Naive thymus-derived CD4-positive, alpha-beta T cell (primary cell): ENCODE data around the gene TUBGCP2. TPM values are rescaled to one million over a fixed set of nuclear protein-coding genes. Genes with fewer than 3 reads are reported as not detected.

Experiments
- ATAC-seq: fragments of 150-1000 bp; cut with Tn5 transposase; 2 replicates; pipeline ENCODE4 v1.10.0; 2021; ENCODE audit warnings: mild to moderate bottlenecking, moderate library complexity
- CTCF ChIA-PET: fragments of 350-600 bp; sonication (Branson Sonifier 250); formaldehyde crosslinking; loops from one replicate; lab custom pipeline; 2021; ENCODE audit warnings: antibody characterized with exemption; lab: Charles Lee
- POLR2A ChIA-PET: fragments of 350-600 bp; sonication (Branson Sonifier 250); formaldehyde crosslinking; loops from one replicate; lab custom pipeline; 2021; ENCODE audit warnings: antibody characterized with exemption, inconsistent platforms; lab: Charles Lee
- DNase-seq, 9 donors: peaks; one replicate each; pipeline versions ENCODE4 v3.0.0 to v3.0.0-alpha.2; 2020 to 2022; ENCODE audit warnings: mixed read lengths in 1 of 9
- H3K27ac ChIP-seq: one replicate; pipeline ENCODE4 v1.7.0; 2013; ENCODE audit warnings: mild to moderate bottlenecking, low read depth, low read length, moderate library complexity
- H3K27me3 ChIP-seq, 2 donors: one replicate each; pipeline ENCODE4 v1.7.0; 2013; ENCODE audit warnings: low read length in 2 of 2, mild to moderate bottlenecking in 2 of 2, moderate library complexity in 2 of 2; ENCODE audit not compliant: control insufficient read depth in 2 of 2, insufficient read depth in 2 of 2
- H3K36me3 ChIP-seq, 3 experiments: 1 replicate in 2 of 3; 2 replicates in 1 of 3; pipeline ENCODE4 v1.7.0; 2013; ENCODE audit warnings: low read length in 3 of 3, mild to moderate bottlenecking in 3 of 3, moderate library complexity in 1 of 3; ENCODE audit not compliant: insufficient read depth in 3 of 3, control insufficient read depth in 2 of 3
- H3K4me1 ChIP-seq, 2 donors: one replicate each; pipeline ENCODE4 v1.7.0; 2013; ENCODE audit warnings: low read length in 2 of 2, mild to moderate bottlenecking in 2 of 2, moderate library complexity in 1 of 2; ENCODE audit not compliant: control insufficient read depth in 2 of 2, insufficient read depth in 2 of 2
- H3K4me3 ChIP-seq: 2 replicates; pipeline ENCODE4 v1.7.0; 2013; ENCODE audit warnings: mild to moderate bottlenecking, low read length
- H3K9me3 ChIP-seq, 3 experiments: 1 replicate in 2 of 3; 2 replicates in 1 of 3; pipeline ENCODE4 v1.7.0; 2013; ENCODE audit warnings: low read length in 3 of 3; ENCODE audit not compliant: control insufficient read depth in 2 of 3
- H3K27ac Mint-ChIP-seq, 9 donors: one replicate each; pipeline ENCODE4 v1.8.0; 2020 to 2022; ENCODE audit warnings: mixed read lengths in 9 of 9, mild to moderate bottlenecking in 8 of 9, moderate library complexity in 5 of 9, inconsistent platforms in 2 of 9
- H3K27me3 Mint-ChIP-seq, 5 donors: one replicate each; pipeline ENCODE4 v1.8.0; 2021 to 2022; ENCODE audit warnings: mixed read lengths in 5 of 5, mild to moderate bottlenecking in 1 of 5
- H3K36me3 Mint-ChIP-seq, 5 donors: one replicate each; pipeline ENCODE4 v1.8.0; 2020 to 2022; ENCODE audit warnings: mixed read lengths in 5 of 5, mild to moderate bottlenecking in 3 of 5, inconsistent platforms in 1 of 5
- H3K4me1 Mint-ChIP-seq, 7 donors: one replicate each; pipeline ENCODE4 v1.8.0; 2020 to 2022; ENCODE audit warnings: mixed read lengths in 7 of 7, mild to moderate bottlenecking in 3 of 7, inconsistent platforms in 1 of 7
- H3K4me3 Mint-ChIP-seq, 10 donors: one replicate each; pipeline ENCODE4 v1.8.0; 2020 to 2022; ENCODE audit warnings: mild to moderate bottlenecking in 10 of 10, mixed read lengths in 10 of 10, moderate library complexity in 6 of 10, inconsistent platforms in 2 of 10
- H3K9me3 Mint-ChIP-seq, 11 donors: one replicate each; pipeline ENCODE4 v1.8.0; 2020 to 2022; ENCODE audit warnings: mixed read lengths in 11 of 11, mild to moderate bottlenecking in 4 of 11, inconsistent platforms in 1 of 11, moderate library complexity in 1 of 11
- intact Hi-C, 2 donors: fragments of 100-400 bp; cut with micrococcal nuclease; formaldehyde crosslinking; loops; one replicate each; pipeline ENCODE4 v1.15.1; 2023
- polyA plus RNA-seq, 2 donors: library from polyadenylated mRNA; unstranded; fragments of 300-500 nt; fragmentation: Illumina TruSeq; gene quantifications; one replicate each; pipeline ENCODE4 v1.2.3, GENCODE V29; 2021
- total RNA-seq, 6 experiments: library from RNA in 5 of 6; stranded (reverse) in 5 of 6; gene quantifications; 1 replicate in 5 of 6; 2 replicates in 1 of 6; pipeline ENCODE4 v1.2.3 and lab custom pipeline; 2021 to 2026

The TUBGCP2 gene
- total and polyA plus RNA-seq, 7 experiments from 2014 or later = 29.6 to 97.0 (median 67.7) TPM

GRCh38 chr10:133302230-133302629 is 6.4 kb downstream of the TUBGCP2 start:
- Mint-ChIP-seq H3K36me3 (peaks cover 9 to 43% (median 17%) of the 10 kb centered on the region in 5 donors), H3K9me3 (peaks cover 0 to 2% (median 0%) of the 10 kb centered on the region in 11 donors), H3K4me1 (peaks cover 14 to 42% (median 33%) of the 10 kb centered on the region in 7 donors), H3K27ac (no peak overlapping the region), H3K4me3 (no peak overlapping the region), H3K27me3 (no peaks in the 10 kb centered on the region)
- Histone ChIP-seq H3K27ac (no peak overlapping the region), H3K4me3 (no peak overlapping the region), H3K27me3 (no peaks in the 10 kb centered on the region), H3K9me3 (no peaks in the 10 kb centered on the region), H3K36me3 (peaks cover 0 to 63% (median 34%) of the 10 kb centered on the region in 3 experiments), H3K4me1 (peaks cover 5 to 8% of the 10 kb centered on the region in 2 donors)
- intact Hi-C loops = loop anchor here in 1 of 2 donors (10.0 kb wide), 1 partner anchor 997 kb away; the partner anchor contains the start of gene STK32C
- CTCF ChIA-PET = no interaction called here
- POLR2A ChIA-PET = no interaction called here
- ATAC-seq (no peak), DNase-seq (no peak)

DNA sequence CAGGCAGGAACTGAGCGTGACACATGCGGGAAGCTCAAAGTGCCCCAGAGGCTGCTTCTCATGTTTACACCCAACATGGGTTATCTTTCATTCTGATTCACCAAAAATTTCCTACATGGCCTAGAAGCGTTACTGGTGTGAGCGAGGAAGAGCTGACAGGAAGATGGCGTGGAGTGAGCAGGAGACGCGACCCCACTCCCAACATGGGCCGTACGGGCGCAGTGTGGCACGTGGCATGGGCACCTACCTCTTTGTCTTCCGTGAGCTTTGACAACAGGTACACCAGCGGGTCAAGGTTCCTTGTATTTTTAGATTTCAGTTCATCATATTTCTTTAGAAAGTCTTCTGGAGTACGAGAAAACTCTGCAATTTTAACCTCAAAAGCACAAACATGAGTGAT is 8.9 kb downstream of the TUBGCP2 start:
- no peak overlapping the region for H3K4me3 Mint-ChIP-seq
- peaks cover 9 to 49% (median 20%) of the 10 kb centered on the region in 5 donors for H3K36me3 Mint-ChIP-seq
- H3K4me3 ChIP-seq = no peak overlapping the region
- CTCF ChIA-PET = interaction anchor here (1.2 kb wide), 1 partner anchor 8 kb away, joined by 4 read pairs; no protein-coding TSS in a partner anchor
- H3K9me3 ChIP-seq = no peaks in the 10 kb centered on the region
- H3K4me1 Mint-ChIP-seq = peaks cover under 1 to 24% (median 17%) of the 10 kb centered on the region in 7 donors
- peaks cover 0 to 2% (median 0%) of the 10 kb centered on the region in 11 donors for H3K9me3 Mint-ChIP-seq
- DNase-seq = no peak
- peaks cover 6 to 82% (median 40%) of the 10 kb centered on the region in 3 experiments for H3K36me3 ChIP-seq
- peaks cover 0 to 3% of the 10 kb centered on the region in 2 donors for H3K4me1 ChIP-seq
- no peak overlapping the region for H3K27ac ChIP-seq
- H3K27ac Mint-ChIP-seq = peak overlapping the region in 1 of 9 donors; percentile 20
- intact Hi-C loops = loop anchor here in 1 of 2 donors (10.0 kb wide), 1 partner anchor 995 kb away; the partner anchor contains the start of gene STK32C
- POLR2A ChIA-PET = interaction anchor here (0.7 to 1.5 kb wide), 3 partner anchors 22 to 203 kb away, joined by 3 to 4 read pairs (median 3); no protein-coding TSS in a partner anchor
- no peaks in the 10 kb centered on the region for H3K27me3 ChIP-seq
- no peak for ATAC-seq
- no peaks in the 10 kb centered on the region for H3K27me3 Mint-ChIP-seq

- DNase-seq (no peak), ATAC-seq (no peak)
- CTCF ChIA-PET = interaction anchor here (1.2 kb wide), 1 partner anchor 9 kb away, joined by 4 read pairs; no protein-coding TSS in a partner anchor
- Histone ChIP-seq H3K27ac (no peak overlapping the region), H3K36me3 (peaks cover 6 to 87% (median 40%) of the 10 kb centered on the region in 3 experiments), H3K4me3 (no peak overlapping the region), H3K9me3 (no peaks in the 10 kb centered on the region), H3K4me1 (peaks cover 0 to 3% of the 10 kb centered on the region in 2 donors), H3K27me3 (no peaks in the 10 kb centered on the region)
- Mint-ChIP-seq H3K27ac (no peak overlapping the region), H3K9me3 (peaks cover 0 to 2% (median 0%) of the 10 kb centered on the region in 11 donors), H3K27me3 (no peaks in the 10 kb centered on the region), H3K4me1 (peaks cover 0 to 20% (median 13%) of the 10 kb centered on the region in 7 donors), H3K4me3 (no peak overlapping the region), H3K36me3 (peaks cover 9 to 53% (median 20%) of the 10 kb centered on the region in 5 donors)
- intact Hi-C loops = no loop called here
- POLR2A ChIA-PET = interaction anchor here (0.7 to 1.5 kb wide), 3 partner anchors 21 to 204 kb away, joined by 3 to 4 read pairs (median 3); no protein-coding TSS in a partner anchor
Observed at GRCh38 chr10:133299224-133299623, 9.4 kb downstream of the TUBGCP2 start.

DNA sequence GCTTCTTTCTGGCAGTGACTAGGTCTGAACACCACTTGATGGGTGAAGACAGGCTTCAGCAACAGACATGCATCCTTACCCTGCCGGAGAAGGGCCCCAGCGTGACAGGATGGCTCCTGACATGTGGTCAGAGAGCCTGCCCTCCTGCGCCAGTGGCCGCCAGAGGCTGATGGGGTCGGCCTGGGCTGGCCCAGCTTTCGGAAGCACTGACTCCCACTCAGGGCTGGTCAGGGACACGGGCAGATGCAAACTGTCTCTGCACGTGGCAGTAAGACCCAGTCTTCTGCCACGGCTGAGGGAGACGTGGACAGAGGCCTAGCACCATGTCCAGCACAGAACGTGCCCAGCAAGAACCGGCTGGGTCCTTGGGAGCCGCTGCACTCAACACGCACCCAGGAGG is 10.2 kb downstream of the TUBGCP2 start:
- ChIA-PET CTCF (no interaction called here), POLR2A (no interaction called here)
- no peaks in the 10 kb centered on the region for H3K27me3 Mint-ChIP-seq
- no peaks in the 10 kb centered on the region for H3K9me3 ChIP-seq
- no peak overlapping the region for H3K27ac Mint-ChIP-seq
- no peak overlapping the region for H3K4me3 Mint-ChIP-seq
- H3K36me3 ChIP-seq = peaks cover 6 to 93% (median 41%) of the 10 kb centered on the region in 3 experiments
- no peaks in the 10 kb centered on the region for H3K27me3 ChIP-seq
- no peak for ATAC-seq
- intact Hi-C loops = no loop called here
- DNase-seq = no peak
- H3K9me3 Mint-ChIP-seq = peaks cover 0 to 2% (median 0%) of the 10 kb centered on the region in 11 donors
- peaks cover 9 to 57% (median 20%) of the 10 kb centered on the region in 5 donors for H3K36me3 Mint-ChIP-seq
- H3K27ac ChIP-seq = no peak overlapping the region
- no peaks in the 10 kb centered on the region for H3K4me1 ChIP-seq
- no peak overlapping the region for H3K4me3 ChIP-seq
- H3K4me1 Mint-ChIP-seq = peaks cover 0 to 12% (median 6%) of the 10 kb centered on the region in 7 donors

DNA sequence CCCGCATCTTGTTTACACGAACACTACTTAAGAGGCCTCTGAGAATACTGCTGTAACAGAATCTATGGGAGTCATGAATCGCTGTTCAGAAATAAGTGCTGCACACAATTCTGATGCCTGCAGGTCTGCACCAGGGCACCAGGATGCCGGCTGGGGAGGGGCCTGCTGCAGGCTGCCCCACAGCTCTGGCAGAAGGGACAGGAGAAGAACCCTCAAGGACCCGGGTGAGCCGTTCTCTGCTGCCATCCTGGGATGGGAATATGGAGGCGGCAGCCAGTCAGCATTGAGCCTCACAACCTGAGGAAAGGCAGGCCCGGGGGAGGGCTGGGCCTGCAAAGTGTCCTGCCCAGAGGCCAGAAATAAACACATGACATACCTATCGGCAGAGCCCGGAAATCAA is 11.2 kb downstream of the TUBGCP2 start:
- Histone ChIP-seq H3K36me3 (peaks cover 6 to 98% (median 42%) of the 10 kb centered on the region in 3 experiments), H3K9me3 (no peaks in the 10 kb centered on the region), H3K27ac (no peak overlapping the region), H3K4me3 (no peak overlapping the region), H3K27me3 (no peaks in the 10 kb centered on the region), H3K4me1 (no peaks in the 10 kb centered on the region)
- H3K36me3 Mint-ChIP-seq = peaks cover 9 to 54% (median 17%) of the 10 kb centered on the region in 5 donors
- ChIA-PET POLR2A (no interaction called here), CTCF (no interaction called here)
- DNase-seq = no peak
- peaks cover 0 to 2% (median 0%) of the 10 kb centered on the region in 11 donors for H3K9me3 Mint-ChIP-seq
- no peaks in the 10 kb centered on the region for H3K27me3 Mint-ChIP-seq
- intact Hi-C loops = no loop called here
- H3K4me1 Mint-ChIP-seq = peaks cover 0 to 7% (median 4%) of the 10 kb centered on the region in 7 donors
- no peak overlapping the region for H3K4me3 Mint-ChIP-seq
- ATAC-seq = no peak
- peak overlapping the region in 1 of 9 donors; percentile 65 for H3K27ac Mint-ChIP-seq

DNA sequence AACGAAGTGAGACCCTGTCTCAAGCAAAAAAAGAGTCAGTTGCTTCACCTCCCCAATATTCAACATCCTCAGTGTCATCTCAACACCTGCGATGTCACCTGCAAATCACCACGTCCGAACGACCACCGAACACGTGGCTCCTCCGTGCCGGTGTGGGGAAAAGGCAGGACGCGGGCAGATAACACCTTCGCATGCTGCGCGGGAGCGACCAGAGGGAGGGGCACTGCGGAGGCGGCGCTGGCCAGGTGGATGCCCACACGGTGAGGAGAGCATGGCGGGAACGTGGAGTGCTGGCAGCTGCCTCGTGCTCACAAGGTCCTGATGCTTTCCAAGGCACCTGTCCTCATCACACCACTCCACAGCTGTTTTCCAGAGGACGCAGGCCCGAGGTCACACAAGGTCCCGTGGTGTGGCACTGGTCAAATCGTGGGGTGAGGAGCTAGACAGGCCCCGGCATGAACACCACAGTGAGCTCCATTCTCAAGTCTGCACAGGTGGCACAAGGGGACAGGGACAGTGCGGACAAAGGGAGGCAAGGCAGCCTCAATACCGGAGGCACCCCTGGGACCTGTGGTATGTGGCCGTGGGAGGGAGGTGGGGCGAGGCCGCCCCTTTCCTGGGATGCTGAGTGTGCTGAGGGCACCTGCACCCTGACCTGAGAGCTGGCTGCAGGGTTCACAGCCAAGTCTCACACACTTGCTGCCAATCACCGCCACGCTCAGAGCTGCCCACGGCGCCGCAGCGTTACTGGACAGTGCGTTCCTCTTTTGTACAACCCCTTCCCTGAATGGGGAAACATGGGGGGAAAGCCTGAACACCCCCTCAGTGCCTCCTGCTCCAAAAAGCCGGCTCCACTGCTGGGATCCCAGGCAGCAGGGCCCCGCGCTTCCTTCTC is 13.0 kb downstream of the TUBGCP2 start:
- H3K36me3 Mint-ChIP-seq = peaks cover 9 to 49% (median 16%) of the 10 kb centered on the region in 5 donors
- DNase-seq (no peak), ATAC-seq (no peak)
- Histone ChIP-seq H3K27ac (no peak overlapping the region), H3K9me3 (no peaks in the 10 kb centered on the region), H3K4me3 (no peak overlapping the region), H3K27me3 (no peaks in the 10 kb centered on the region), H3K36me3 (peaks cover 6 to 90% (median 31%) of the 10 kb centered on the region in 3 experiments), H3K4me1 (no peaks in the 10 kb centered on the region)
- H3K27me3 Mint-ChIP-seq = no peaks in the 10 kb centered on the region
- intact Hi-C loops = no loop called here
- no peak overlapping the region for H3K4me3 Mint-ChIP-seq
- H3K27ac Mint-ChIP-seq = no peak overlapping the region
- H3K4me1 Mint-ChIP-seq = peaks cover 0 to 4% (median under 1%) of the 10 kb centered on the region in 7 donors
- CTCF ChIA-PET = interaction anchor here (0.6 to 1.0 kb wide), 2 partner anchors 8 to 19 kb away, joined by 3 to 5 read pairs; no protein-coding TSS in a partner anchor
- POLR2A ChIA-PET = interaction anchor here (0.6 kb wide), 1 partner anchor 36 kb away, joined by 3 read pairs; no protein-coding TSS in a partner anchor
- peaks cover 0 to under 1% (median 0%) of the 10 kb centered on the region in 11 donors for H3K9me3 Mint-ChIP-seq
